Colonic mucosa (tissue), 4 donors: ENCODE results near the gene USP1. TPM values are rescaled to one million over a fixed set of nuclear protein-coding genes. Genes with fewer than 3 reads are reported as not detected.

Source experiments
- DNase-seq: peaks from one replicate; pipeline ENCODE4 v3.0.0-alpha.2; 2020
- H3K27ac ChIP-seq: fragments of 200-600 bp; one replicate; pipeline ENCODE4 v1.8.0; 2021
- H3K27me3 ChIP-seq: fragments of 200-600 bp; one replicate; pipeline ENCODE4 v1.8.0; 2021
- H3K36me3 ChIP-seq: fragments of 200-600 bp; one replicate; pipeline ENCODE4 v1.8.0; 2021
- H3K4me1 ChIP-seq: fragments of 200-600 bp; one replicate; pipeline ENCODE4 v1.8.0; 2021; ENCODE audit warnings: mild to moderate bottlenecking
- H3K4me3 ChIP-seq: fragments of 200-600 bp; one replicate; pipeline ENCODE4 v1.8.0; 2021
- H3K9ac ChIP-seq, 2 donors: one replicate each; pipeline ENCODE4 v1.7.0; 2013; ENCODE audit warnings: control low read depth in 2 of 2, low read depth in 2 of 2, low read length in 2 of 2
- H3K9me3 ChIP-seq: fragments of 200-600 bp; one replicate; pipeline ENCODE4 v1.8.0; 2021
- CTCF ChIP-seq: fragments of 200-600 bp; IDR thresholded peaks from one replicate; pipeline ENCODE4 v1.8.0; 2022; ENCODE audit warnings: antibody characterized with exemption, mild to moderate bottlenecking
- intact Hi-C: fragments of 100-400 bp; cut with DNase I; formaldehyde crosslinking; loops from one replicate; pipeline ENCODE4 v1.14.1; 2022
- total RNA-seq, 2 donors: library from RNA; stranded (reverse); fragmentation: NEBNext Ultra II Directional in 1 of 2; extraction: Animal tissue kit (Norgen Biotek cat#: 25700) in 1 of 2; gene quantifications; one replicate each; pipeline ENCODE4 v1.2.1, GENCODE V29; 2021
- donor health status: healthy.
- donor health status: DM: no; HTN: no; CAD: no.
- donor health status: DM: no; HTN: no; CAD: no.

USP1 gene
- total RNA-seq, 2 donors from 2014 or later: 28.8 to 30.7 TPM

GRCh38 chr1:62394646-62395045 is 42.2 kb upstream of the USP1 start:
- H3K27ac ChIP-seq: no peak overlapping the region

GRCh38 chr1:62395291-62395690 is 41.6 kb upstream of the USP1 start:
- no peak overlapping the region for H3K9ac ChIP-seq
- H3K27ac ChIP-seq: no peak overlapping the region
- H3K9me3 ChIP-seq: no peaks in the 10 kb centered on the region
- intact Hi-C loops: no loop called here
- TF ChIP-seq CTCF: no peak
- no peak for DNase-seq
- no peaks in the 10 kb centered on the region for H3K36me3 ChIP-seq
- H3K4me1 ChIP-seq: no peaks in the 10 kb centered on the region
- H3K4me3 ChIP-seq: no peak overlapping the region
- H3K27me3 ChIP-seq: no peaks in the 10 kb centered on the region

More at GRCh38 chr1:62394646-62395045, 42.2 kb upstream of the USP1 start:
- TF ChIP-seq CTCF: no peak
- Histone ChIP-seq H3K4me3 (no peak overlapping the region), H3K9me3 (no peaks in the 10 kb centered on the region), H3K27me3 (no peaks in the 10 kb centered on the region), H3K9ac (no peak overlapping the region), H3K36me3 (no peaks in the 10 kb centered on the region), H3K4me1 (no peaks in the 10 kb centered on the region)
- intact Hi-C loops: no loop called here
- no peak for DNase-seq

- Histone ChIP-seq H3K4me1 (no peaks in the 10 kb centered on the region), H3K9ac (no peak overlapping the region), H3K27me3 (no peaks in the 10 kb centered on the region), H3K27ac (no peak overlapping the region), H3K36me3 (no peaks in the 10 kb centered on the region), H3K9me3 (no peaks in the 10 kb centered on the region), H3K4me3 (no peak overlapping the region)
- no peak for DNase-seq
- intact Hi-C loops: no loop called here
- TF ChIP-seq CTCF: no peak
Measured at GRCh38 chr1:62396871-62397270, 40.0 kb upstream of the USP1 start.

- Histone ChIP-seq H3K4me3 (no peak overlapping the region), H3K27ac (no peak overlapping the region), H3K27me3 (no peaks in the 10 kb centered on the region), H3K4me1 (no peaks in the 10 kb centered on the region), H3K9me3 (no peaks in the 10 kb centered on the region), H3K9ac (no peak overlapping the region), H3K36me3 (no peaks in the 10 kb centered on the region)
- TF ChIP-seq CTCF: no peak
- intact Hi-C loops: no loop called here
- DNase-seq: no peak
Measured at GRCh38 chr1:62397301-62397700, 39.5 kb upstream of the USP1 start.

GRCh38 chr1:62398377-62398776 is 38.5 kb upstream of the USP1 start:
- Histone ChIP-seq H3K36me3 (no peaks in the 10 kb centered on the region), H3K9me3 (no peaks in the 10 kb centered on the region)
- intact Hi-C loops: no loop called here

More at GRCh38 chr1:62398377-62398776, 38.5 kb upstream of the USP1 start:
- TF ChIP-seq CTCF: no peak
- H3K27ac ChIP-seq: no peak overlapping the region
- no peak for DNase-seq
- no peak overlapping the region for H3K4me3 ChIP-seq
- H3K4me1 ChIP-seq: no peaks in the 10 kb centered on the region
- H3K9ac ChIP-seq: no peak overlapping the region
- no peaks in the 10 kb centered on the region for H3K27me3 ChIP-seq
